ENCODE data around the gene RABAC1. TPM values are rescaled to one million over a fixed set of nuclear protein-coding genes. Genes with fewer than 3 reads are reported as not detected.

The RABAC1 gene
- total and polyA plus RNA-seq, 4 donors: 87.9 to 291 (median 263) TPM

DNA sequence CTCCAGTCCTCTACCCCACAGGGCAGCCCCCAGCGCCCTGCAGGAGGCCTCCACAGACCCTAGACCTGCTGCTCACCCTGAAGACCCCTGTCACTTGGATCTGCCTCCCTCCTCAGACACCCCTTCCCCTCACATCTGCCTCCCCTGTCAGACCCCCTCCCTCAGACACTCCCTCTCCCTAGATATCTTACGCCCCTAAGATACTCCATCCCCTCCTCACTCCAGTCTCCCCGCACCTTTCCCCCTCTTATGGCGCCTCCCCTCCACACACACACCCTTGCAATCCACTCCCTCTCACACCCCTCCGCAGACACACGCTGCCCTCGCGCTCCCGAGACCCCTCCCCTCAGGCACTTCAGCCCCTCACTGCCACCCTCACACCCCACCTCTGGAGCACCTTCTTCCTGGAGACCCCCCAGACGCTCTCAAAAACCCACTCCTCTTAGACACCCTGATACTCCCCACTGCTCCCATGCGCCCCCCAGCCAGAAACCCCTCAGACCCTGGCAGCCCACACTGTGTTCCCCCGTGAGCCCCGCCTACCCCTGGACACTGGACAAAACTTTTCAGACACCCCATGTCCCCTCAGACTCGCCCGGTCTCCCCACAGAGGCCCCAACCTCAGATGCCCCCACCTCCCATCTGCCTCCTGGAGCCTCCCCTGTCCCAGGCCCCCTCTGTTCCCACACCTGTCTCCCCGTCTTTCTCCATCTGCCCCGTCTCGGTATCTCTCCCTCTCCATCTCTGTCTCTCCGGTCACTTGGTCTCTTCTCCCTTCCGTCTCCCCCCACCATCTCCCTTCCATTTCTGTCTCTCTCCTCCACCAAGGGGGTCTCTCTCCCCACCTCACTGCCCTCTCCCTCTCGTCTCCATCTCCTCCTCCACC is 45.3 kb downstream of the RABAC1 start:
- DNase-seq: no peak
- Histone ChIP-seq H3K4me1 (ENCODE audit: control insufficient read depth in 5 of 5, insufficient read depth in 5 of 5, low read length in 5 of 5) (peaks cover 0 to 3% (median 0%) of the 10 kb centered on the region in 5 donors), H3K27me3 (ENCODE audit: control insufficient read depth in 3 of 3, insufficient read depth in 3 of 3, low read length in 2 of 3) (peaks cover 0 to 79% (median 61%) of the 10 kb centered on the region in 3 donors)

GRCh38 chr19:41912899-41913537 is 46.1 kb downstream of the RABAC1 start:
- Histone ChIP-seq H3K4me3 (no peak overlapping the region), H3K27me3 (ENCODE audit: control insufficient read depth in 3 of 3, insufficient read depth in 3 of 3, low read length in 2 of 3) (peaks cover 0 to 72% (median 53%) of the 10 kb centered on the region in 3 donors), H3K9ac (ENCODE audit: insufficient read depth in 1 of 2, low read length in 2 of 2) (no peak overlapping the region), H3K36me3 (ENCODE audit: control insufficient read depth in 4 of 4, insufficient read depth in 4 of 4, low read length in 4 of 4) (peaks cover 0 to under 1% (median 0%) of the 10 kb centered on the region in 4 donors), H3K9me3 (ENCODE audit: control insufficient read depth in 4 of 4, insufficient read depth in 3 of 4, low read length in 3 of 4) (peaks cover 0 to 6% (median 0%) of the 10 kb centered on the region in 4 donors), H3K27ac (ENCODE audit: low read depth in 1 of 2, low read length in 1 of 2) (no peak overlapping the region), H3K4me1 (ENCODE audit: control insufficient read depth in 5 of 5, insufficient read depth in 5 of 5, low read length in 5 of 5) (peaks cover 0 to 3% (median 0%) of the 10 kb centered on the region in 5 donors)
- TF ChIP-seq, protein P1, sequence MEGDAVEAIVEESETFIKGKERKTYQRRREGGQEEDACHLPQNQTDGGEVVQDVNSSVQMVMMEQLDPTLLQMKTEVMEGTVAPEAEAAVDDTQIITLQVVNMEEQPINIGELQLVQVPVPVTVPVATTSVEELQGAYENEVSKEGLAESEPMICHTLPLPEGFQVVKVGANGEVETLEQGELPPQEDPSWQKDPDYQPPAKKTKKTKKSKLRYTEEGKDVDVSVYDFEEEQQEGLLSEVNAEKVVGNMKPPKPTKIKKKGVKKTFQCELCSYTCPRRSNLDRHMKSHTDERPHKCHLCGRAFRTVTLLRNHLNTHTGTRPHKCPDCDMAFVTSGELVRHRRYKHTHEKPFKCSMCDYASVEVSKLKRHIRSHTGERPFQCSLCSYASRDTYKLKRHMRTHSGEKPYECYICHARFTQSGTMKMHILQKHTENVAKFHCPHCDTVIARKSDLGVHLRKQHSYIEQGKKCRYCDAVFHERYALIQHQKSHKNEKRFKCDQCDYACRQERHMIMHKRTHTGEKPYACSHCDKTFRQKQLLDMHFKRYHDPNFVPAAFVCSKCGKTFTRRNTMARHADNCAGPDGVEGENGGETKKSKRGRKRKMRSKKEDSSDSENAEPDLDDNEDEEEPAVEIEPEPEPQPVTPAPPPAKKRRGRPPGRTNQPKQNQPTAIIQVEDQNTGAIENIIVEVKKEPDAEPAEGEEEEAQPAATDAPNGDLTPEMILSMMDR (IDR thresholded peaks at IDR 0.05; ENCODE audit: control extremely low read depth, extremely low read depth): no peak
- DNase-seq: no peak
- WGBS, 2 donors: 2 to 3% methylated on average over 36 to 51 of the region's 51 CpGs
- ATAC-seq (ENCODE audit: insufficient read depth, low FRiP score): no peak

More for the DNA sequence above, 45.3 kb downstream of the RABAC1 start:
- H3K9me3 ChIP-seq (ENCODE audit: control insufficient read depth in 4 of 4, insufficient read depth in 3 of 4, low read length in 3 of 4): peaks cover 0 to 9% (median 0%) of the 10 kb centered on the region in 4 donors
- no peaks in the 10 kb centered on the region for H3K36me3 ChIP-seq (ENCODE audit: control insufficient read depth in 4 of 4, insufficient read depth in 4 of 4, low read length in 4 of 4)
- ATAC-seq (ENCODE audit: insufficient read depth, low FRiP score): no peak
- H3K4me3 ChIP-seq: no peak overlapping the region
- TF ChIP-seq, protein P1 (IDR thresholded peaks at IDR 0.05; ENCODE audit: control extremely low read depth, extremely low read depth): no peak
- 9 to 11% methylated on average over 20 to 21 of the region's 21 CpGs for WGBS, 2 donors
- no peak overlapping the region for H3K27ac ChIP-seq (ENCODE audit: low read depth in 1 of 2, low read length in 1 of 2)
- no peak overlapping the region for H3K9ac ChIP-seq (ENCODE audit: insufficient read depth in 1 of 2, low read length in 2 of 2)

DNA sequence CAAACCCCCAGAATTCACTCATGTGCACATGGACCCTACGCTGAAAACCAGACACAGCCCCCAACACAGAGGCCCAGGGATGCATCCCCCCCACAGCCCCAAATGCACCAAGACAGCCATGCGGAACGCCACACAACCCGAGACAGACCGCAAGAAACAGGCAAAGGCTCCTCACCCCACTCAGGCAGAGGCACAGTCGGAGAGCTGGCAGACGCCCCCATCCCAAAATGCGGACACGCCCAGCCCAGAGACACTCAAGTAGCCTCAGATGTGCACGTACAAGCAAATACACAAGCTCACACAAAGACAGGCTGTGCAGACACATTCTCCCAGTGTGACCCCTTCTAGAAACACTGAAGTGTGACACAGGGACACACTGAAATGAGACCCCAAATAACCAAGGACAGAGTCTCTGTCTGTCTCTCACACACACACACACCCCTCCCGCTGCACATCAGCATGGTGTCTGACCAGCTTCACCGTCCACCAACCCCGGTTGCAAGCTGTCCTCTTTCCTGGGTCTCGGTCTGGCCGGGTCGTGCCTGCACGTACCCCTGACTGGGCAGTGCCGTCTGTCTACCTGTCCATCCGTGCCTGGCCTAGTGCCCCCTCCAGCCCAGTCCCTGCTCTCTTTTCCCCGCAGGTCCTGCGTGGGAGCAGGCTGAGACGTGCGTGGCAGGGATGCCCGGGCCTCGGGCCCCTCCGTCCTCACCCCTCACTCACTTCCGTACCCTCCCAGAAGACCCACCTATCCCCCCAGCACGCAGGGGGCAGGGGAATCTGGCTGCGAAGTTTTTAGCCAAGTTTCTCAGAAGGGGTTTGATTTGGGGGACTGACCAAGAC is 47.0 kb downstream of the RABAC1 start:
- H3K27ac ChIP-seq (ENCODE audit: low read depth in 1 of 2, low read length in 1 of 2): no peak overlapping the region
- peaks cover 0 to 6% (median 0%) of the 10 kb centered on the region in 4 donors for H3K9me3 ChIP-seq (ENCODE audit: control insufficient read depth in 4 of 4, insufficient read depth in 3 of 4, low read length in 3 of 4)
- H3K9ac ChIP-seq (ENCODE audit: insufficient read depth in 1 of 2, low read length in 2 of 2): no peak overlapping the region
- H3K4me3 ChIP-seq: no peak overlapping the region
- H3K36me3 ChIP-seq (ENCODE audit: control insufficient read depth in 4 of 4, insufficient read depth in 4 of 4, low read length in 4 of 4): peaks cover 0 to 6% (median under 1%) of the 10 kb centered on the region in 4 donors
- DNase-seq: no peak
- ATAC-seq (ENCODE audit: insufficient read depth, low FRiP score): no peak
- peaks cover 0 to 3% (median 0%) of the 10 kb centered on the region in 5 donors for H3K4me1 ChIP-seq (ENCODE audit: control insufficient read depth in 5 of 5, insufficient read depth in 5 of 5, low read length in 5 of 5)
- 17 to 19% methylated on average over 29 of the region's 29 CpGs for whole genome bisulfite sequencing, 2 donors
- H3K27me3 ChIP-seq (ENCODE audit: control insufficient read depth in 3 of 3, insufficient read depth in 3 of 3, low read length in 2 of 3): peaks cover 0 to 63% (median 50%) of the 10 kb centered on the region in 3 donors
- TF ChIP-seq, protein P1 (IDR thresholded peaks at IDR 0.05; ENCODE audit: control extremely low read depth, extremely low read depth): no peak
